Activated CD4-positive, alpha-beta T cell treated with anti-CD3 and anti-CD28 coated beads, Interleukin-2, amount 50 U/mL, for 4 hours (primary cell): ENCODE data around the gene ADGRB2.

Experiments used
- DNase-seq, 2 experiments: peaks; one replicate each; pipeline ENCODE4 v3.0.0-alpha.2; 2020

Gene ADGRB2

DNA sequence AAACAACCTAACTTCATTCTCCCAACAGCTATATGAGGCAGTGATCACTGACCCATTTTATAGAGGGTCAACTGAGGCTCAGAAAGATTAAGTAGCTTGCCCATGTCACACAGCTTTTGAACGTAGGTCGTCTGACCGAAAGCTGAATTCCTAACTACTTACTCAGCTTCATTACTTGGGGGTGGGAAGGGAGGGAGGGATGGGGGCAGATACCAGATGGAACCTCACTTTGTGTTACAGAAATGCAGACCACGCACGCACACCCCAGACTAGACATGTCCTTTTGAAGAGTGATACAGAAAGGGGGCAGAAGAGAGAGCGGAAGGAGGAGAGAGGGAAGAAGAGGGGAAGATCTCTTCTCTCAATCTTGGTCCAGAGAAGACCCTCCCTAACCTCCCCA lies 2.3 kb downstream of the ADGRB2 start:
- no peak for DNase-seq

DNA sequence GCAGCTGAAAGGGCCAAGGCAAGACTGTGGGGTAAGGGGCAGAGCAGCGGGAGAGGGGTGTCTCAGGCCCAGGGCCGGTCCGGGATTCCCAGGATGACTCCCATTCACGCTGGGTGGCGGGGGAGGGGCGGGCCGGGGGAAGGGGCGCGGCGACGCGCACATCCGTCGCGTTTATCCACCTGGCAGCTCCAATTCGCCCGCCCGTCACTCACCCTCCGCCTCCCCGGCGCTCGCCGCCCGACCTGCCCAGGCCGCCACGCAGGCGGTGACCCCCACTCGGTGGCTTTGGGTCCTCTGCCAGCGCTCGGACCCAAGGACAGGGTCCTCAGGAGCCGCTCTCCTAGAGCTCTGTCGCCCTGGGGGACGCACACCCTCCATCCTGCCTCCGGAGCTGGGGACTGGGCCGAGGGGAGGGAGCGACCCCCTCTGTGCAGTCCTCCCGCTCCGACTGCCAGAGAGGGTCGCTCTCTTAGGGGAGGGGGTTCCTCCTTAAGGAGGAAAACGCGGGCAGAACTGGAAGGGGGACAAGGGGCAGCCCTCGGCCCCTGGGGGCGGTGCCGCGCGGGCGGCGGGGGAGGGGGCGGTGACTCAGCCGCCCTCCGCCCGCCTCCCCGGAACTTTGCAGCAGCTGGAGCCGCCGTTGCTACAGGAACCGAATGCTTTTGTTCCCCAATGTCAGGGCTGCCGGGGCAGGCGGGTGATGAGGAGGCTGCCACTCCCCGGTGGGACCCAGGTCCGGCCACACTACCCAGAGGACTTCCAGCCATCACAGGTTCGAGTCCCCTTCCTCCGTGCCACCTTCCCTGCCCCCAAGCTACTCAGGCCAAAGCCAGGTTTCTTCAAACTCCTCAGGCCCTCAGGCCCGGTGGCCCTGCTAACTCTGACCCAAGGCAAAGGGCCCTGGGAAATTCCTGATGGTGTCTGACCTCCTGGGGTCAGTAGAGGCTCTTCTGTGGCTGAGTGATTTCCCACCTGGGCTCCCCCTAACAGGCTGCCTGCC lies 3.4 kb downstream of the ADGRB2 start:
- DNase-seq = peak; percentile 59 to 66

DNA sequence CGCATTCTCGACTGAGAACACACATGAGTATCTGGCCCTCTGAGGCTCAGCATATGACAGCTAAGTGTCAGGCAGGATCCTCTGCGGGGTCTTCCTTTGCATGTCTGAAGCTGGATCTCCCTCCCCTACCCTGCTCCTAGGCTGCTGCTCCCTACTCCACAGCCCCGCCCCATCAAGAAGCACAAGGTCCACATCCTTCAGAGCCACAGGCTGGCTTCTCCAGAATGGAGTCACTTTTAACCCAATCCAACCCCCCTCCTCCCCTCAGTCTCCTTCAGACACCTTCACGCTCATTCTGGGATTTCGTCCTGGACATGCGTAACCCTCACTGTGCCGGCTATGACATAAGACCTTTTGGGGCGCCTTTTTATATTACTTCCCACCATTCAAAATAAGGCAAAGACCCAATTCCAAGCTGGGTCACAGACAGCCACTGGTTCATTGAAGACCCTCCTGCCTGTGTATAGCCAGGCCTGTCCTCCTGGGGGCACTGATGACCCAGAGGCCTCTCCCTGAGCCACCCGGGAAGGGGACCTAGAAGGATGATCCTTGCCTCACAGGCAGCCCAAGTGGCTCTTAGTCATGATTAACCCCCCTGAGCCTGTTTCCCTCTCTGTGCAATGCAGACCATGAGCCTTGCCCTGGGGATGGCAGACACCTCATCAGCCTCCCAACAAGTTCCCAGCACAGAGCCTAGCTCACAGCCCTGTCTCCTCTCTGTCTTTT lies 4.7 kb downstream of the ADGRB2 start:
- no peak for DNase-seq

DNA sequence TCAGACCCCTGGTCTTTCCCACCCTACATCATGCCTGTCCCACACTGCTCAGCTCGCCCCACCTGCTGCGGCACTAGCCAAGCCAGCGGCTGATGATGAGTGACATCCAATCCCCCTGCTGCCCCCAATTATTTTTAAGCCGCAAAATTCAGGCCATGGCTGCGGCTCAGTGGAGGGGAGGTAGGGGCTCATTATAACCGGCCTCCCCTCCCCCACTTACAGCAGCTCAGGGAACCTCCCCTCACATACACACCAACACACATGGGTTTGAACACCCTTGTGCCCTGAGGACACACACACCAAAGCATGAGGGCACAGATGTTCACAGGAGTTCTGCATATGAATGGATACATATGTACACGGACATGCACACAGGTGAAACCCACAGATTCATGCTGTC lies 5.3 kb downstream of the ADGRB2 start:
- no peak for DNase-seq

DNA sequence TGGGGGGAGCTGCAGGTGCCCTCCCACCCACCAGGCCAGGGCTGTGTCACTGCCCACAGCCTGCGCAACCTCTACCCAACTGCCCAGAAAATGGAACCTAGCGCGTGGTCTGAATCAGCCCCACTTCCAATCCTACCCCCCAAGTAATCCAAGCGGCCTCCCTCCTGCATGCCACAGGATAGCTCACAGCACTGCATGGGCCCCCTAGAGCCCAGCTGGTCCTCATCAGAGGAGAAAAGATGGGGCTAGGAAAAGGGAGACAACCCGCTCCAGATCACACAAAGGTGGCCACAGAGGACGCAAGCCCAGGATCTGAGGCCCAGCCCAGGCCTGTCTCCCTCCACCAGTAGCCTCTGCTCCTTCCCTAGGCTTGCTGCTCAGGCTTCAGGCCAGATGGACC lies 6.2 kb downstream of the ADGRB2 start:
- DNase-seq = no peak

GRCh38 chr1:31757204-31757679 lies 6.9 kb downstream of the ADGRB2 start:
- no peak for DNase-seq

- no peak for DNase-seq
Observed at GRCh38 chr1:31756578-31756977, 7.6 kb downstream of the ADGRB2 start.

- no peak for DNase-seq
Observed at GRCh38 chr1:31755850-31756492, 8.2 kb downstream of the ADGRB2 start.

- DNase-seq = no peak
Observed at GRCh38 chr1:31755197-31755611, 8.9 kb downstream of the ADGRB2 start.

DNA sequence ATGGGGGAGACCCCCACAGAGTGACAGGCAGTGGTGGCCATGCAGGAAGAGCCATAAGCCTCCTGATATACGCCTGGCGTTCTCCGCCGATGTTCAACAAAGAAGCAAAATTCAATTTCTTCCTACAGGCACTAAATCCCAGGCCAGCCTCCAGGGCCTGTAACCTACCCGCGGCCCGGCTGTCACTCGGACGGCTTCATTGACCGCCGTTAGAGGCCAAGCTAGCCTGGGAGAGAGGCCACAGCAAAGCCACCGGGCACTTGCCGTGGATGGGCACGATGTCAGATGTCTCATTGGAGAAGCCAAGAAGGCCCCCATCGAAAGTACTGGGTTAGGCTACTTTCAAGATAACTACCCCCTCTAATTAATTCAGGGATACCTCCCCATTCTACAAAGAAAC lies 9.7 kb downstream of the ADGRB2 start:
- no peak for DNase-seq

GRCh38 chr1:31753707-31754349 lies 10.3 kb downstream of the ADGRB2 start:
- no peak for DNase-seq

GRCh38 chr1:31752952-31753475 lies 11.1 kb downstream of the ADGRB2 start:
- no peak for DNase-seq

DNA sequence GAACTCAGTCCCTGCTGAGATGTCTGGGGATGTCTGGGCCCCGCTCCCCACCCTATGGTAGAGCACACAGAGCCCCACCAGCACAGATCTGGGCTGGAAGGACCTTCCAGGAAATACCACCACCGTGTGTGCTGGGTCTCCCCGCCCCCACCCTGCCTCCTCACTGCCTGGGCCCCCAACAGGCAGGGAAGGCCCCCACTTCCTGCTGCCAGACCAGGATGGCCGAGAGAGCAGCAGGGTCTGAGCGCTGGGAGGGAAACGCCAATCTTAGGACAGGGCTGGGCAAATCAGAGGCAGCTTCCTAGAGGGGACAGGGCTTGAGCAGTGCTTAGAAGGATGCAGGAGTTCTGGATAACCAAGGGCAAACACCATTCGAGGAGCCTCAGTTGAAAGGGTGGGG lies 11.9 kb downstream of the ADGRB2 start:
- DNase-seq = no peak

DNA sequence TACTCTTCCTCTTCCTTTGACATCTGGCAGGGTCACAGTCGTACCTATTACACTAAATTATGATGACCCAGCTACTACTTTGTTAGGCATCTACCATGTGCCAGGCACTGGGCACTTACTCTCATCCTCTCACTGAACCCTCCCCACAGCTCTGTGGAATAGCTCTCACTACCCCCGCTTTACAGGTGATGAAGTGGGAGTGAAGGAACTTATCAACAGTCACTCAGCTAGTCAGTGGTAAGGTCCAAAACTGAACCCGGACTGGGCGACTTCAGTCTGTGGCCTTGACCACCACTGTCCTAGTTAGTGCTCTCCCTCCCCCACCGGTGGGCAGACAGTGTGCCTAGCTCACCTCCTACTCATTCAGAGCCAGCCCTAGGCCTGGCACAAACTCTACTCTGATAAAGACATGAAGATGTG lies 12.3 kb downstream of the ADGRB2 start:
- DNase-seq = no peak

GRCh38 chr1:31750858-31751510 lies 13.2 kb downstream of the ADGRB2 start:
- DNase-seq = no peak

DNA sequence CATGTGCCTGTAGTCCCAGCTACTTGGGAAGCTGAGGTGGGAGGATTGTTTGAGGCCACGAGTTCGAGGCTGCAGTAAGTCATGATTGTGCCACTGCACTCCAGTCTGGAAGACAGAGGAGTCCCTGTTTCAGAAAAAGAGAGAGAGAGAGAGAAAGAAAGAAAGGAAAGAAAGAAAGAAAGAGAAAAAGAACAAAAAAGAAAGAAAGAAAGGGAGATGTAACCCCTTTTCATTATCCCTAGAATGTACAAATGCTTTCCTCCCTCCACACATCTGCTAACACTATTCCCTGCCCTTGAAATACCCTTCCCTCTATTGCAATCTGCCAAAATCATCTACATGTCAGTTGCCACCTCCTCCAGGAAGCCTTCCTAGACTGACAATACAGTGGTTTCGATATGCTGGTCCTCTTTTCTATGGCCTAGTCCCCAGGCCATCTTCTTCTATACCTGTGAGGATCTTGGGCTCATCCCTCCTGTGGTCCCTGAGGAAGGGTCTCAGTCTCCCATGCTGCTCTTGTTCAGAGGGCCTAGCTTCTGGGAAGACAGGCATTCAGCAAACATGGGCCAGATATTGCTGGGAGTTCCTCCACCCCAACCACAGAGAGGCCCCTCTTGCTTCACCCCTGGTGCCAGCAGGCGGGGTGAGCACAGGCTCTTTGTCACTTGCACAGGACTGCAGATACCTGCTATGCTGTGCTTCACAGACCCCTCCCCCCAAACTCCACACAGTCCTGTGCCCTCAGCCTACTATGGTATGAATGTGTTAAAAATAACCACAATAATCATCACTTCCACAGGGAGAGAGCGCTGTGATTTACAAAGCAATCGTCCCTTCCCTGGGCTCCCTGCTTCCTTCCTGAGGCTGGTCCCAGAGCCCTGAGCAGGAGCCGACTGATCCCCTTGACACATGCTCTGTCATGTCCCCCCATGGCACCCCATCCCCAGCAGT lies 14.1 kb downstream of the ADGRB2 start:
- DNase-seq = no peak

- no peak for DNase-seq
Observed at GRCh38 chr1:31748365-31748764, 15.8 kb downstream of the ADGRB2 start.

- DNase-seq = no peak
Observed at GRCh38 chr1:31747304-31747703, 16.8 kb downstream of the ADGRB2 start.

DNA sequence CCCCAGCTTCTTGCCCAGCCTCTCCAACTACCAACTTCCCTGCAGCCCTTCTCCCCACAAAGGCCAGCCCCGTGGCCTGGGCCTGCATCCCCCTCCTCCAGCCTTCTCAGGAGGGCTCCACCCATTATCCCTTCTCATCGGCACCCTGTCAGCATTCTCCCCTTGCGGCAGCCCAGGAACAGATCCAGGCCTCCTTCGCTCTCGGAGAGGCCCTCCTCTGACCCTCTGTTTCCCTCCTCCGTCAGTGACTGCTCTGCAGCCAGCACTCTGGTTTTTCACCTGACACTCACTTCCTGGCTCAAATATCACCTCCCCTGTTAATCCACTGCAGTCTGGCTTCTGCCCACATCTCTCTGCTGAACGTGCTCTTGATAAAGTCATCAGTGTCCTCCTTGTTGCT lies 17.5 kb downstream of the ADGRB2 start:
- no peak for DNase-seq

- DNase-seq = no peak
Observed at GRCh38 chr1:31745946-31746670, 18.0 kb downstream of the ADGRB2 start.
